BJ (cell line): ENCODE data around the gene DENND4C. TPM values are rescaled to one million over a fixed set of nuclear protein-coding genes. Genes with fewer than 3 reads are reported as not detected.

Experiments
- CTCF ChIA-PET: fragments of 350-600 bp; formaldehyde crosslinking; extraction: SDS; loops from one replicate; lab custom pipeline; 2021; ENCODE audit warnings: antibody characterized with exemption, inconsistent platforms; lab: Yijun Ruan, JAX
- POLR2A ChIA-PET: fragments of 300-600 bp; sonication (Branson Sonifier 250); formaldehyde crosslinking; extraction: SDS; loops from one replicate; lab custom pipeline; 2021; ENCODE audit warnings: antibody characterized with exemption; lab: Charles Lee
- DNase-seq: peaks from one replicate; pipeline ENCODE4 v3.0.0-alpha.2; 2011; ENCODE audit warnings: low read depth
- H3K27me3 ChIP-seq: 2 replicates; pipeline ENCODE4 v1.6.0; 2011; ENCODE audit warnings: low read length; ENCODE audit not compliant: control insufficient read depth, insufficient read depth
- H3K36me3 ChIP-seq: 2 replicates; pipeline ENCODE4 v1.5.1; 2011; ENCODE audit warnings: low read length; ENCODE audit not compliant: control insufficient read depth, insufficient read depth
- H3K4me3 ChIP-seq: 2 replicates; pipeline ENCODE4 v1.5.1; 2011; ENCODE audit warnings: low read depth, mild to moderate bottlenecking, control low read depth, low read length
- polyA plus RNA-seq: library from polyadenylated mRNA; depleted of rRNA; stranded (reverse); fragments of >200 nt; gene quantifications from 2 replicates; pipeline ENCODE4 v1.2.3, GENCODE V29; 2011
- TF ChIP-seq, protein P1 (sequence below): IDR thresholded peaks from 2 replicates; pipeline ENCODE4 v1.5.1; 2011; ENCODE audit warnings: low read depth, mild to moderate bottlenecking, control low read depth, inconsistent platforms, low read length, moderate library complexity; ENCODE audit not compliant: insufficient read depth

The DENND4C gene
- polyA plus RNA-seq, 1 experiment = 12.2 TPM

DNA sequence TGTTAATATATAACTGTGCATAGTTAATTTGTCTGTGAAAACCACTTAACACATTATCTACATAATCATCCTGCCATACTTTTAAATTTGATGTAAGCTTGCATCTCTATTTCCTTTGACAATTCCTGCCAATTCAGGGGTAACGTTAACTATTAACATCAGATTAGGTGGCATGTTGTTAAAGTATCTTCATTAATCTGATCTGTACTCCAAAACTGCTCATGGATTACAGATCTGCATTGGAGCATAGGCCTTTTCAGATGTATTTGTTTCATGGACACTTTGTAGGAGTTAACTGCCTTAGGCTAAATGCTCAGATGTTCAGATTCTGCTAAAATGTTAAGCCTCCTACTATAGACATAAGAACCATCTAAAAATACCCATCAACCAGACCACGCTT is 146.4 kb downstream of the DENND4C start:
- TF ChIP-seq, protein P1, sequence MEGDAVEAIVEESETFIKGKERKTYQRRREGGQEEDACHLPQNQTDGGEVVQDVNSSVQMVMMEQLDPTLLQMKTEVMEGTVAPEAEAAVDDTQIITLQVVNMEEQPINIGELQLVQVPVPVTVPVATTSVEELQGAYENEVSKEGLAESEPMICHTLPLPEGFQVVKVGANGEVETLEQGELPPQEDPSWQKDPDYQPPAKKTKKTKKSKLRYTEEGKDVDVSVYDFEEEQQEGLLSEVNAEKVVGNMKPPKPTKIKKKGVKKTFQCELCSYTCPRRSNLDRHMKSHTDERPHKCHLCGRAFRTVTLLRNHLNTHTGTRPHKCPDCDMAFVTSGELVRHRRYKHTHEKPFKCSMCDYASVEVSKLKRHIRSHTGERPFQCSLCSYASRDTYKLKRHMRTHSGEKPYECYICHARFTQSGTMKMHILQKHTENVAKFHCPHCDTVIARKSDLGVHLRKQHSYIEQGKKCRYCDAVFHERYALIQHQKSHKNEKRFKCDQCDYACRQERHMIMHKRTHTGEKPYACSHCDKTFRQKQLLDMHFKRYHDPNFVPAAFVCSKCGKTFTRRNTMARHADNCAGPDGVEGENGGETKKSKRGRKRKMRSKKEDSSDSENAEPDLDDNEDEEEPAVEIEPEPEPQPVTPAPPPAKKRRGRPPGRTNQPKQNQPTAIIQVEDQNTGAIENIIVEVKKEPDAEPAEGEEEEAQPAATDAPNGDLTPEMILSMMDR = no peak
- POLR2A ChIA-PET = no interaction called here
- CTCF ChIA-PET = interaction anchor here (0.5 kb wide), 1 partner anchor 237 kb away, joined by 3 read pairs; no protein-coding TSS in a partner anchor
- DNase-seq = no peak
- H3K4me3 ChIP-seq = no peak overlapping the region
- no peaks in the 10 kb centered on the region for H3K27me3 ChIP-seq
- peaks cover 8% of the 10 kb centered on the region for H3K36me3 ChIP-seq

DNA sequence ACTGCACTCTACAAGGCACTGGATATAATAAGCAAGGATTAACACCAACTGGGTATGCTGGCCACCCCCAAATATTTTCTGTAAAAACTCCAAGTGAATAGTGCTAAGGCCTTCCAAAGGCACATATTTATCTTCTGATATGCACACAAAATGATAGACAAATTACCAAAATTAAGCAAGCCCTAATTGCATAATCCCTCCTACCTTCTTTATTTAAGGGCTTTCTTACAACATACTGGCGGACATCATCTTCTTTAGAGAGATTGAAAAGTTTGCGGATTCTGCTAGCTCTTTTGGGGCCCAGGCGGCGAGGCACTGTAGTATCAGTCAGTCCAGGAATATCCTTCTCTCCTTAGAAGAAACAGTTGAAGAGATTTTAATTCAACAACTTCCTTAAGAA is 147.7 kb downstream of the DENND4C start:
- ChIA-PET CTCF (no interaction called here), POLR2A (interaction anchor here (0.6 kb wide), 1 partner anchor 723 kb away, joined by 5 read pairs; no protein-coding TSS in a partner anchor)
- Histone ChIP-seq H3K36me3 (peaks cover 8% of the 10 kb centered on the region), H3K27me3 (no peaks in the 10 kb centered on the region), H3K4me3 (peak overlapping the region; percentile 54)
- TF ChIP-seq, protein P1 = no peak
- DNase-seq = no peak

DNA sequence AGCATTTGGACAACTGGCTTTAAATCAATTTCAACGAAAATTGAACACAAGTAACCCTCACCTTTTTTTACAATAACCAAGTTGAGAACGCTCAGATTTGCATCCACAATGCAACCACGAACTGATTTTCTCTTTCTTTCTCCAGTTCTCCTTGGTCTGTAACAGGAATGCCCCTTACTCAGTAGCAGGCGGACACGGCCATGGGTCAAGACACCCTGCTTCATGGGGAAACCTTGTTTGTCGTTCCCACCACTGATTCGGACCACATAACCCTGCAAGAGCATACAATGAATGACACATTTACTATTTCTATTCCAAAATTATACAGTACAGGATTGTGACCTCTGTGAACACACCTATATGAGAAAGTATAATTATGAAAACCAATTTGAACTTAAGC is 148.2 kb downstream of the DENND4C start:
- POLR2A ChIA-PET = no interaction called here
- H3K36me3 ChIP-seq = peaks cover 8% of the 10 kb centered on the region

DNA sequence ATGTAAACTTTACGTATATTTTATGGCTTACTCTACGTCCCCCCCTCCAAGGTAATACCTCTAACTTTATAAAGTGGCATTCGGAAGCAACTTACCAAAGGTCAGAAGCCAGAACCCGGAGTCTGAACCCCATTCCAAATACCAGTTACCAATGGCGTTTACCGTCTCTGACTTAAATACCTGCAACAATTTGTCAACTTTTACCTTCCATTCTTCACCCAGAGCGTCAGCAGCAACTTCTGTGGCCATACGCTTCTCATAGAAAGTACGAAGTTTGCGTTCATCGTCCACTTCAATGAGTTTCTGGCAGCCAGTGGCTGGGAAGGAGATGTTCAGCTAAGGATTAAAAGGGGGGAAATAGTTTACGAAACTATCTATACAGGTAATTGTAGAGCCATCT is 148.8 kb downstream of the DENND4C start:
- peak overlapping the region; percentile 54 for H3K4me3 ChIP-seq
- POLR2A ChIA-PET = no interaction called here
- H3K27me3 ChIP-seq = no peaks in the 10 kb centered on the region
- DNase-seq = no peak
- TF ChIP-seq, protein P1 = no peak
- CTCF ChIA-PET = interaction anchor here (1.0 to 1.5 kb wide), 2 partner anchors 12 to 78 kb away, joined by 3 to 4 read pairs; no protein-coding TSS in a partner anchor
- peaks cover 8% of the 10 kb centered on the region for H3K36me3 ChIP-seq

More for the DNA sequence above, 148.2 kb downstream of the DENND4C start:
- DNase-seq = no peak
- TF ChIP-seq, protein P1 = no peak
- CTCF ChIA-PET = interaction anchor here (1.0 kb wide), 1 partner anchor 78 kb away, joined by 3 read pairs; no protein-coding TSS in a partner anchor
- Histone ChIP-seq H3K27me3 (no peaks in the 10 kb centered on the region), H3K4me3 (peak overlapping the region; percentile 54)

DNA sequence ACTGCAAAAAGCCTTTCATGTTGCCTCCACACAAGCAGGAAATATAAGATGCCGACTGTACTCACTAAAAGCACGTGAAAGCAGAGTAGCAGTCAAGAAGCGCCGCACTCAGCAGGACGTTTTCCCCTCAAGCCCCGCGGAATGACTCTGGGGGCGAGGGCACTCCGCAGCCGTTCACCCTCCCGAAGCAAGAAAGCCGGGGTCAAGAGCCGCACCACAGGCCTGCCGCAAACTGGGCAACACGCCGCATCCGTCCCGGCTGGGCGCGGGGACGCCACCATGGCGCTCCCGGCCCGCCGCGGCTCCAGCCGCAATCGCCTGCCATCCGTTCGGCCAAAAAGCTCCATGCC is 149.2 kb downstream of the DENND4C start:
- DNase-seq = no peak

More for the DNA sequence above, 149.2 kb downstream of the DENND4C start:
- TF ChIP-seq, protein P1 = no peak
- CTCF ChIA-PET = interaction anchor here (1.0 to 1.5 kb wide), 2 partner anchors 13 to 77 kb away, joined by 3 to 4 read pairs; no protein-coding TSS in a partner anchor
- POLR2A ChIA-PET = no interaction called here
- peaks cover 8% of the 10 kb centered on the region for H3K36me3 ChIP-seq
- H3K27me3 ChIP-seq = no peaks in the 10 kb centered on the region
- peak overlapping the region; percentile 54 for H3K4me3 ChIP-seq
